GM23338 (cell line): ENCODE measurements around the gene DPP10. TPM values are rescaled to one million over a fixed set of nuclear protein-coding genes. Genes with fewer than 3 reads are reported as not detected.

Experiments used
- ATAC-seq: fragments of 200-7000 bp; cut with Tn5 transposase; 3 replicates; pipeline ENCODE4 v1.9.1; 2020
- DNase-seq: peaks from one replicate; pipeline ENCODE4 v3.0.0-alpha.2; 2015; ENCODE audit warnings: low spot score
- H2AFZ ChIP-seq: fragments of 200-600 bp; sonication (generic); 2 replicates; pipeline ENCODE4 v1.8.0; 2016; ENCODE audit warnings: antibody characterized with exemption, mild to moderate bottlenecking, moderate library complexity
- H3F3A ChIP-seq: fragments of 200-600 bp; sonication (generic); replicated peaks from 2 replicates; pipeline ENCODE4 v1.8.0; 2017; ENCODE audit warnings: antibody characterized with exemption, mixed run types, low read depth
- H3K27ac ChIP-seq: fragments of 200-600 bp; sonication (generic); 2 replicates; pipeline ENCODE4 v1.6.1; 2016; ENCODE audit warnings: low read depth
- H3K27me3 ChIP-seq: fragments of 200-600 bp; sonication (generic); 2 replicates; pipeline ENCODE4 v1.8.0; 2016; ENCODE audit warnings: mild to moderate bottlenecking, mixed run types, moderate library complexity; ENCODE audit not compliant: insufficient read depth
- H3K36me3 ChIP-seq: fragments of 200-600 bp; sonication (generic); 2 replicates; pipeline ENCODE4 v1.8.0; 2016; ENCODE audit warnings: mild to moderate bottlenecking; ENCODE audit not compliant: insufficient read depth
- H3K4me1 ChIP-seq: fragments of 200-600 bp; sonication (generic); 2 replicates; pipeline ENCODE4 v1.8.0; 2016; ENCODE audit warnings: mild to moderate bottlenecking, moderate library complexity; ENCODE audit not compliant: insufficient read depth
- H3K4me2 ChIP-seq: fragments of 200-600 bp; sonication (generic); 2 replicates; pipeline ENCODE4 v1.7.1; 2017; ENCODE audit warnings: mixed run types
- H3K4me3 ChIP-seq: fragments of 200-600 bp; sonication (generic); 2 replicates; pipeline ENCODE4 v1.6.1; 2016; ENCODE audit warnings: mixed run types
- H3K79me2 ChIP-seq: fragments of 200-600 bp; sonication (generic); replicated peaks from 2 replicates; pipeline ENCODE4 v1.8.0; 2017; ENCODE audit warnings: mild to moderate bottlenecking; ENCODE audit not compliant: insufficient read depth
- H3K9me2 ChIP-seq: fragments of 200-600 bp; sonication (generic); 2 replicates; pipeline ENCODE4 v1.8.0; 2017; ENCODE audit not compliant: insufficient read depth
- H4K20me1 ChIP-seq: fragments of 200-600 bp; sonication (generic); replicated peaks from 2 replicates; pipeline ENCODE4 v1.8.0; 2017; ENCODE audit warnings: mild to moderate bottlenecking; ENCODE audit not compliant: insufficient read depth
- H3K27ac Mint-ChIP-seq: 2 replicates; pipeline ENCODE4 v1.8.0; 2020; ENCODE audit warnings: inconsistent platforms, mild to moderate bottlenecking, moderate library complexity, mixed read lengths
- H3K27me3 Mint-ChIP-seq: 3 replicates; pipeline ENCODE4 v1.8.0; 2022; ENCODE audit warnings: low read depth, mild to moderate bottlenecking, moderate library complexity, mixed read lengths, inconsistent platforms; ENCODE audit not compliant: insufficient read depth, poor library complexity
- H3K36me3 Mint-ChIP-seq: 3 replicates; pipeline ENCODE4 v1.8.0; 2021; ENCODE audit warnings: low read depth, mild to moderate bottlenecking, inconsistent platforms, moderate library complexity, mixed read lengths
- H3K4me1 Mint-ChIP-seq: 3 replicates; pipeline ENCODE4 v1.8.0; 2020; ENCODE audit warnings: mild to moderate bottlenecking, inconsistent platforms, mixed read lengths
- H3K4me3 Mint-ChIP-seq: 3 replicates; pipeline ENCODE4 v1.8.0; 2021; ENCODE audit warnings: moderate library complexity, mild to moderate bottlenecking, inconsistent platforms, mixed read lengths
- H3K9me3 Mint-ChIP-seq: 3 replicates; pipeline ENCODE4 v1.8.0; 2020; ENCODE audit warnings: moderate library complexity, mild to moderate bottlenecking, inconsistent platforms, mixed read lengths
- CREB1 ChIP-seq: fragments of 250-450 bp; sonication (Bioruptor Pico); IDR thresholded peaks from 2 replicates; pipeline ENCODE4 v1.5.0; 2020; ENCODE audit warnings: low read depth, mild to moderate bottlenecking, moderate library complexity
- ETS1 ChIP-seq: IDR thresholded peaks from 2 replicates; pipeline ENCODE4 v1.6.1; 2016; ENCODE audit warnings: antibody characterized with exemption
- EZH2 ChIP-seq: fragments of 200-600 bp; sonication (generic); IDR thresholded peaks from one replicate; pipeline ENCODE4 v1.8.0; 2017; ENCODE audit warnings: antibody characterized with exemption, mild to moderate bottlenecking, low read depth; ENCODE audit not compliant: unreplicated experiment
- EZH2phosphoT487 ChIP-seq: fragments of 200-600 bp; sonication (generic); IDR thresholded peaks from one replicate; pipeline ENCODE4 v1.8.1; 2018; ENCODE audit warnings: antibody characterized with exemption; ENCODE audit not compliant: unreplicated experiment
- JUNB ChIP-seq: IDR thresholded peaks from one replicate; pipeline ENCODE4 v1.6.1; 2016; ENCODE audit warnings: antibody characterized with exemption; ENCODE audit not compliant: unreplicated experiment
- NANOG ChIP-seq: IDR thresholded peaks from 2 replicates; pipeline ENCODE4 v1.6.1; 2016; ENCODE audit warnings: antibody characterized with exemption, borderline replicate concordance
- POLR2AphosphoS5 ChIP-seq: IDR thresholded peaks from 2 replicates; pipeline ENCODE4 v1.6.1; 2016; ENCODE audit warnings: antibody characterized with exemption, low read depth
- REST ChIP-seq: IDR thresholded peaks from one replicate; pipeline ENCODE4 v1.6.1; 2018; ENCODE audit warnings: antibody characterized with exemption; ENCODE audit not compliant: unreplicated experiment
- ZNF114 ChIP-seq: fragments of 250-450 bp; sonication (Bioruptor Pico); IDR thresholded peaks from 2 replicates; pipeline ENCODE4 v1.5.0; 2020; ENCODE audit warnings: mild to moderate bottlenecking, moderate library complexity
- ZNF331 ChIP-seq: fragments of 250-450 bp; sonication (Bioruptor Pico); IDR thresholded peaks from 2 replicates; pipeline ENCODE4 v1.5.0; 2020; ENCODE audit warnings: low read depth, mild to moderate bottlenecking, moderate library complexity
- polyA plus RNA-seq: library from polyadenylated mRNA; unstranded; fragments of >200 nt; fragmentation: Nextera tagmentation; extraction: Ambion mirVana; gene quantifications from 2 replicates; pipeline ENCODE4 v1.2.1, GENCODE V29; 2016
- total RNA-seq: library from RNA; depleted of rRNA; stranded (reverse); fragments of >200 nt; shearing (Covaris generic); gene quantifications from 2 replicates; pipeline ENCODE4 v1.2.3, GENCODE V29; 2014
- TF ChIP-seq, protein P1 (sequence below): fragments of 250-450 bp; sonication (Bioruptor Pico); IDR thresholded peaks from 2 replicates; pipeline ENCODE4 v1.5.0; 2020; ENCODE audit warnings: mild to moderate bottlenecking, moderate library complexity
- TF ChIP-seq, protein P2 (sequence below), 2 experiments: fragments of 200-600 bp in 1 of 2; sonication (generic) in 1 of 2; conservative IDR thresholded peaks; 2 replicates each; pipeline versions ENCODE4 v1.5.1 to v1.6.1; 2016 to 2017; ENCODE audit warnings: antibody characterized with exemption in 2 of 2, low read depth in 2 of 2, mild to moderate bottlenecking in 2 of 2, moderate library complexity in 1 of 2

DPP10 gene
- total and polyA plus RNA-seq, 2 experiments from 2014 or later: 3.6 to 14.8 TPM

GRCh38 chr2:115194623-115195022, 752.2 kb downstream of the DPP10 start:
- DNase-seq (no peak), ATAC-seq (no peak)
- H3K4me1 Mint-ChIP-seq: peaks cover 10% of the 10 kb centered on the region
- Histone ChIP-seq H3K36me3 (no peaks in the 10 kb centered on the region), H2AFZ (no peak overlapping the region), H3K4me2 (no peak overlapping the region), H3K27ac (no peak overlapping the region), H3K4me3 (no peak overlapping the region), H3K27me3 (no peaks in the 10 kb centered on the region), H4K20me1 (no peaks in the 10 kb centered on the region), H3K4me1 (no peaks in the 10 kb centered on the region), H3K79me2 (no peaks in the 10 kb centered on the region), H3K9me2 (no peaks in the 10 kb centered on the region), H3F3A (no peaks in the 10 kb centered on the region)
- H3K9me3 Mint-ChIP-seq: no peaks in the 10 kb centered on the region; the same call in 2 of the 3 replicates
- peaks cover 6% of the 10 kb centered on the region for H3K27me3 Mint-ChIP-seq
- no peak overlapping the region for H3K27ac Mint-ChIP-seq
- H3K4me3 Mint-ChIP-seq: no peak overlapping the region
- peaks cover 6% of the 10 kb centered on the region; the same call in 1 of the 3 replicates for H3K36me3 Mint-ChIP-seq
- TF ChIP-seq REST: no peak
- no peak for TF ChIP-seq ETS1
- no peak for TF ChIP-seq JUNB
- TF ChIP-seq NANOG: no peak
- TF ChIP-seq EZH2phosphoT487: no peak
- no peak for TF ChIP-seq ZNF114 (CRISPR knock-in tag)
- no peak for TF ChIP-seq POLR2AphosphoS5
- no peak for TF ChIP-seq EZH2
- TF ChIP-seq ZNF331: no peak
- TF ChIP-seq CREB1 (CRISPR knock-in tag): no peak
- TF ChIP-seq, protein P1, sequence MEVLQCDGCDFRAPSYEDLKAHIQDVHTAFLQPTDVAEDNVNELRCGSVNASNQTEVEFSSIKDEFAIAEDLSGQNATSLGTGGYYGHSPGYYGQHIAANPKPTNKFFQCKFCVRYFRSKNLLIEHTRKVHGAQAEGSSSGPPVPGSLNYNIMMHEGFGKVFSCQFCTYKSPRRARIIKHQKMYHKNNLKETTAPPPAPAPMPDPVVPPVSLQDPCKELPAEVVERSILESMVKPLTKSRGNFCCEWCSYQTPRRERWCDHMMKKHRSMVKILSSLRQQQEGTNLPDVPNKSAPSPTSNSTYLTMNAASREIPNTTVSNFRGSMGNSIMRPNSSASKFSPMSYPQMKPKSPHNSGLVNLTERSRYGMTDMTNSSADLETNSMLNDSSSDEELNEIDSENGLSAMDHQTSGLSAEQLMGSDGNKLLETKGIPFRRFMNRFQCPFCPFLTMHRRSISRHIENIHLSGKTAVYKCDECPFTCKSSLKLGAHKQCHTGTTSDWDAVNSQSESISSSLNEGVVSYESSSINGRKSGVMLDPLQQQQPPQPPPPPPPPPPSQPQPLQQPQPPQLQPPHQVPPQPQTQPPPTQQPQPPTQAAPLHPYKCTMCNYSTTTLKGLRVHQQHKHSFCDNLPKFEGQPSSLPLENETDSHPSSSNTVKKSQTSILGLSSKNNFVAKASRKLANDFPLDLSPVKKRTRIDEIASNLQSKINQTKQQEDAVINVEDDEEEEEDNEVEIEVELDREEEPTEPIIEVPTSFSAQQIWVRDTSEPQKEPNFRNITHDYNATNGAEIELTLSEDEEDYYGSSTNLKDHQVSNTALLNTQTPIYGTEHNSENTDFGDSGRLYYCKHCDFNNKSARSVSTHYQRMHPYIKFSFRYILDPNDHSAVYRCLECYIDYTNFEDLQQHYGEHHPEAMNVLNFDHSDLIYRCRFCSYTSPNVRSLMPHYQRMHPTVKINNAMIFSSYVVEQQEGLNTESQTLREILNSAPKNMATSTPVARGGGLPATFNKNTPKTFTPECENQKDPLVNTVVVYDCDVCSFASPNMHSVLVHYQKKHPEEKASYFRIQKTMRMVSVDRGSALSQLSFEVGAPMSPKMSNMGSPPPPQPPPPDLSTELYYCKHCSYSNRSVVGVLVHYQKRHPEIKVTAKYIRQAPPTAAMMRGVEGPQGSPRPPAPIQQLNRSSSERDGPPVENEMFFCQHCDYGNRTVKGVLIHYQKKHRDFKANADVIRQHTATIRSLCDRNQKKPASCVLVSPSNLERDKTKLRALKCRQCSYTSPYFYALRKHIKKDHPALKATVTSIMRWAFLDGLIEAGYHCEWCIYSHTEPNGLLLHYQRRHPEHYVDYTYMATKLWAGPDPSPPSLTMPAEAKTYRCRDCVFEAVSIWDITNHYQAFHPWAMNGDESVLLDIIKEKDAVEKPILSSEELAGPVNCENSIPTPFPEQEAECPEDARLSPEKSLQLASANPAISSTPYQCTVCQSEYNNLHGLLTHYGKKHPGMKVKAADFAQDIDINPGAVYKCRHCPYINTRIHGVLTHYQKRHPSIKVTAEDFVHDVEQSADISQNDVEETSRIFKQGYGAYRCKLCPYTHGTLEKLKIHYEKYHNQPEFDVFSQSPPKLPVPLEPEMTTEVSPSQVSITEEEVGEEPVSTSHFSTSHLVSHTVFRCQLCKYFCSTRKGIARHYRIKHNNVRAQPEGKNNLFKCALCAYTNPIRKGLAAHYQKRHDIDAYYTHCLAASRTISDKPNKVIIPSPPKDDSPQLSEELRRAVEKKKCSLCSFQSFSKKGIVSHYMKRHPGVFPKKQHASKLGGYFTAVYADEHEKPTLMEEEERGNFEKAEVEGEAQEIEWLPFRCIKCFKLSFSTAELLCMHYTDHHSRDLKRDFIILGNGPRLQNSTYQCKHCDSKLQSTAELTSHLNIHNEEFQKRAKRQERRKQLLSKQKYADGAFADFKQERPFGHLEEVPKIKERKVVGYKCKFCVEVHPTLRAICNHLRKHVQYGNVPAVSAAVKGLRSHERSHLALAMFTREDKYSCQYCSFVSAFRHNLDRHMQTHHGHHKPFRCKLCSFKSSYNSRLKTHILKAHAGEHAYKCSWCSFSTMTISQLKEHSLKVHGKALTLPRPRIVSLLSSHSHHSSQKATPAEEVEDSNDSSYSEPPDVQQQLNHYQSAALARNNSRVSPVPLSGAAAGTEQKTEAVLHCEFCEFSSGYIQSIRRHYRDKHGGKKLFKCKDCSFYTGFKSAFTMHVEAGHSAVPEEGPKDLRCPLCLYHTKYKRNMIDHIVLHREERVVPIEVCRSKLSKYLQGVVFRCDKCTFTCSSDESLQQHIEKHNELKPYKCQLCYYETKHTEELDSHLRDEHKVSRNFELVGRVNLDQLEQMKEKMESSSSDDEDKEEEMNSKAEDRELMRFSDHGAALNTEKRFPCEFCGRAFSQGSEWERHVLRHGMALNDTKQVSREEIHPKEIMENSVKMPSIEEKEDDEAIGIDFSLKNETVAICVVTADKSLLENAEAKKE (CRISPR knock-in tag): no peak
- TF ChIP-seq, protein P2, sequence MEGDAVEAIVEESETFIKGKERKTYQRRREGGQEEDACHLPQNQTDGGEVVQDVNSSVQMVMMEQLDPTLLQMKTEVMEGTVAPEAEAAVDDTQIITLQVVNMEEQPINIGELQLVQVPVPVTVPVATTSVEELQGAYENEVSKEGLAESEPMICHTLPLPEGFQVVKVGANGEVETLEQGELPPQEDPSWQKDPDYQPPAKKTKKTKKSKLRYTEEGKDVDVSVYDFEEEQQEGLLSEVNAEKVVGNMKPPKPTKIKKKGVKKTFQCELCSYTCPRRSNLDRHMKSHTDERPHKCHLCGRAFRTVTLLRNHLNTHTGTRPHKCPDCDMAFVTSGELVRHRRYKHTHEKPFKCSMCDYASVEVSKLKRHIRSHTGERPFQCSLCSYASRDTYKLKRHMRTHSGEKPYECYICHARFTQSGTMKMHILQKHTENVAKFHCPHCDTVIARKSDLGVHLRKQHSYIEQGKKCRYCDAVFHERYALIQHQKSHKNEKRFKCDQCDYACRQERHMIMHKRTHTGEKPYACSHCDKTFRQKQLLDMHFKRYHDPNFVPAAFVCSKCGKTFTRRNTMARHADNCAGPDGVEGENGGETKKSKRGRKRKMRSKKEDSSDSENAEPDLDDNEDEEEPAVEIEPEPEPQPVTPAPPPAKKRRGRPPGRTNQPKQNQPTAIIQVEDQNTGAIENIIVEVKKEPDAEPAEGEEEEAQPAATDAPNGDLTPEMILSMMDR (conservative IDR thresholded peaks at IDR 0.05; ENCODE audit: low read depth in 2 of 2): no peak
